ENCODE results near the gene SKP1.

DNA sequence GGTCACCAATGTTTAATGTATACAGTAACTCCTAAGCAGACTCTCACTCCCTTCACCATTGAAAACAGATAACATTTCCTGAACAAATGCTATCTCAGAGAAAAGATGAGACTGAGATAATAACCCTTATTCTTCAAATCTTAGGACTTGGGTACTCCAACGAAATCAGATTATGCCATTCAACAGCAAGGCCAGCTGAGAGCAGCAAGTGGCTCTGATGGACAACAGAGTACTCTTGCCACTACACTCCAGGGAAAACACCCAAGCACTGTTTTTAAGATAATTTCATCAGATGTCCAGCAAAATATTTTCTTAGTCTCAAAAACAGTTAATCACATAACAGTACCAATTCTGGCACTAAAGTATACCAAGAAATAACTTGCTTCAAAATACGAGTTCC lies 39.0 kb upstream of the SKP1 start:
- TF ChIP-seq EZH2phosphoT487 (IDR thresholded peaks at IDR 0.05; ENCODE audit: borderline replicate concordance), result no peak
- TF ChIP-seq, protein P1, sequence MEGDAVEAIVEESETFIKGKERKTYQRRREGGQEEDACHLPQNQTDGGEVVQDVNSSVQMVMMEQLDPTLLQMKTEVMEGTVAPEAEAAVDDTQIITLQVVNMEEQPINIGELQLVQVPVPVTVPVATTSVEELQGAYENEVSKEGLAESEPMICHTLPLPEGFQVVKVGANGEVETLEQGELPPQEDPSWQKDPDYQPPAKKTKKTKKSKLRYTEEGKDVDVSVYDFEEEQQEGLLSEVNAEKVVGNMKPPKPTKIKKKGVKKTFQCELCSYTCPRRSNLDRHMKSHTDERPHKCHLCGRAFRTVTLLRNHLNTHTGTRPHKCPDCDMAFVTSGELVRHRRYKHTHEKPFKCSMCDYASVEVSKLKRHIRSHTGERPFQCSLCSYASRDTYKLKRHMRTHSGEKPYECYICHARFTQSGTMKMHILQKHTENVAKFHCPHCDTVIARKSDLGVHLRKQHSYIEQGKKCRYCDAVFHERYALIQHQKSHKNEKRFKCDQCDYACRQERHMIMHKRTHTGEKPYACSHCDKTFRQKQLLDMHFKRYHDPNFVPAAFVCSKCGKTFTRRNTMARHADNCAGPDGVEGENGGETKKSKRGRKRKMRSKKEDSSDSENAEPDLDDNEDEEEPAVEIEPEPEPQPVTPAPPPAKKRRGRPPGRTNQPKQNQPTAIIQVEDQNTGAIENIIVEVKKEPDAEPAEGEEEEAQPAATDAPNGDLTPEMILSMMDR (conservative IDR thresholded peaks at IDR 0.05; ENCODE audit: low read length), result no peak

Measured in Loucy (cell line).